Measurements from ENCODE around the gene SPECC1L. TPM values are rescaled to one million over a fixed set of nuclear protein-coding genes. Genes with fewer than 3 reads are reported as not detected.

The SPECC1L gene
- total RNA-seq, 1 donor from 2014 or later: 69.2 TPM

GRCh38 chr22:24441406-24442351 is 171.0 kb downstream of the SPECC1L start:
- no peak for TF ChIP-seq CTCF (IDR thresholded peaks at IDR 0.05; ENCODE audit: insufficient read depth, low read depth, low read length)
- no peak for TF ChIP-seq EZH2 (IDR thresholded peaks at IDR 0.05; ENCODE audit: insufficient read depth, low read length)
- H3K9me3 ChIP-seq (ENCODE audit: insufficient read depth, low read depth, low read length): no peaks in the 10 kb centered on the region
- no peak overlapping the region for H3K4me3 Mint-ChIP-seq (ENCODE audit: unreplicated experiment)
- H3K36me3 ChIP-seq (ENCODE audit: insufficient read depth, low read length): no peaks in the 10 kb centered on the region
- peaks cover 9% of the 10 kb centered on the region for H3K4me1 Mint-ChIP-seq (ENCODE audit: low read depth, unreplicated experiment)
- H3K36me3 Mint-ChIP-seq (ENCODE audit: low read depth, unreplicated experiment): peaks cover 3% of the 10 kb centered on the region
- no peaks in the 10 kb centered on the region for H4K20me1 ChIP-seq (ENCODE audit: insufficient read depth, low read length)
- H3K27me3 Mint-ChIP-seq (ENCODE audit: low read depth, unreplicated experiment): peaks cover 3% of the 10 kb centered on the region
- H3K79me2 ChIP-seq (ENCODE audit: insufficient read depth, low read length): no peaks in the 10 kb centered on the region
- no peak overlapping the region for H3K9ac ChIP-seq (ENCODE audit: low read length)
- H3K9me3 Mint-ChIP-seq (ENCODE audit: unreplicated experiment): peaks cover 5% of the 10 kb centered on the region
- no peak overlapping the region for H3K27ac ChIP-seq (ENCODE audit: low read depth, low read length)
- peaks cover 9% of the 10 kb centered on the region for H3K4me1 ChIP-seq (ENCODE audit: insufficient read depth, low read length)
- no peak overlapping the region for H2AFZ ChIP-seq (ENCODE audit: low read depth, low read length)
- no peak for DNase-seq (ENCODE audit: low read depth)
- no peak overlapping the region for H3K4me3 ChIP-seq (ENCODE audit: insufficient read depth, low read depth, low read length)
- H3K27me3 ChIP-seq (ENCODE audit: insufficient read depth, low read length): no peaks in the 10 kb centered on the region
- no peak overlapping the region for H3K4me2 ChIP-seq (ENCODE audit: low read length)
- H3K27ac Mint-ChIP-seq (ENCODE audit: unreplicated experiment): no peak overlapping the region
- no peak for FAIRE-seq

GRCh38 chr22:24442352-24442744 is 171.7 kb downstream of the SPECC1L start:
- Histone ChIP-seq H2AFZ (ENCODE audit: low read depth, low read length) (no peak overlapping the region), H3K9ac (ENCODE audit: low read length) (no peak overlapping the region), H3K27ac (ENCODE audit: low read depth, low read length) (no peak overlapping the region), H3K4me3 (ENCODE audit: insufficient read depth, low read depth, low read length) (no peak overlapping the region), H3K4me1 (ENCODE audit: insufficient read depth, low read length) (peaks cover 9% of the 10 kb centered on the region), H3K79me2 (ENCODE audit: insufficient read depth, low read length) (no peaks in the 10 kb centered on the region), H3K27me3 (ENCODE audit: insufficient read depth, low read length) (no peaks in the 10 kb centered on the region), H3K4me2 (ENCODE audit: low read length) (no peak overlapping the region), H4K20me1 (ENCODE audit: insufficient read depth, low read length) (no peaks in the 10 kb centered on the region), H3K9me3 (ENCODE audit: insufficient read depth, low read depth, low read length) (no peaks in the 10 kb centered on the region), H3K36me3 (ENCODE audit: insufficient read depth, low read length) (no peaks in the 10 kb centered on the region)
- FAIRE-seq (no peak), DNase-seq (ENCODE audit: low read depth) (no peak)
- no peak overlapping the region for H3K27ac Mint-ChIP-seq (ENCODE audit: unreplicated experiment)
- H3K4me3 Mint-ChIP-seq (ENCODE audit: unreplicated experiment): no peak overlapping the region
- H3K9me3 Mint-ChIP-seq (ENCODE audit: unreplicated experiment): peaks cover 5% of the 10 kb centered on the region
- peaks cover 9% of the 10 kb centered on the region for H3K4me1 Mint-ChIP-seq (ENCODE audit: low read depth, unreplicated experiment)
- H3K27me3 Mint-ChIP-seq (ENCODE audit: low read depth, unreplicated experiment): peaks cover 7% of the 10 kb centered on the region
- no peak for TF ChIP-seq CTCF (IDR thresholded peaks at IDR 0.05; ENCODE audit: insufficient read depth, low read depth, low read length)
- no peak for TF ChIP-seq EZH2 (IDR thresholded peaks at IDR 0.05; ENCODE audit: insufficient read depth, low read length)
- peaks cover 3% of the 10 kb centered on the region for H3K36me3 Mint-ChIP-seq (ENCODE audit: low read depth, unreplicated experiment)

- Histone ChIP-seq H3K9ac (ENCODE audit: low read length) (no peak overlapping the region), H3K9me3 (ENCODE audit: insufficient read depth, low read depth, low read length) (no peaks in the 10 kb centered on the region), H3K4me3 (ENCODE audit: insufficient read depth, low read depth, low read length) (no peak overlapping the region), H2AFZ (ENCODE audit: low read depth, low read length) (no peak overlapping the region), H3K27ac (ENCODE audit: low read depth, low read length) (no peak overlapping the region), H3K36me3 (ENCODE audit: insufficient read depth, low read length) (no peaks in the 10 kb centered on the region), H3K4me2 (ENCODE audit: low read length) (no peak overlapping the region), H3K27me3 (ENCODE audit: insufficient read depth, low read length) (no peaks in the 10 kb centered on the region), H3K79me2 (ENCODE audit: insufficient read depth, low read length) (no peaks in the 10 kb centered on the region), H3K4me1 (ENCODE audit: insufficient read depth, low read length) (peaks cover 9% of the 10 kb centered on the region), H4K20me1 (ENCODE audit: insufficient read depth, low read length) (no peaks in the 10 kb centered on the region)
- FAIRE-seq (no peak), DNase-seq (ENCODE audit: low read depth) (no peak)
- Mint-ChIP-seq H3K4me3 (ENCODE audit: unreplicated experiment) (no peak overlapping the region), H3K36me3 (ENCODE audit: low read depth, unreplicated experiment) (peaks cover 3% of the 10 kb centered on the region), H3K27me3 (ENCODE audit: low read depth, unreplicated experiment) (peaks cover 6% of the 10 kb centered on the region), H3K4me1 (ENCODE audit: low read depth, unreplicated experiment) (peaks cover 9% of the 10 kb centered on the region), H3K27ac (ENCODE audit: unreplicated experiment) (no peak overlapping the region), H3K9me3 (ENCODE audit: unreplicated experiment) (peaks cover 5% of the 10 kb centered on the region)
- TF ChIP-seq CTCF (IDR thresholded peaks at IDR 0.05; ENCODE audit: insufficient read depth, low read depth, low read length) (no peak), EZH2 (IDR thresholded peaks at IDR 0.05; ENCODE audit: insufficient read depth, low read length) (no peak)
These were observed 173.0 kb downstream of the SPECC1L start for GRCh38 chr22:24443668-24444067.
